GM06990 (cell line): Measurements from ENCODE around the gene SNAI3.

Experiments
- DNase-seq: peaks from one replicate; pipeline ENCODE4 v3.0.0-alpha.2; 2011; ENCODE audit not compliant: insufficient read length; ENCODE audit errors: extremely low read depth
- H3K27me3 ChIP-seq: replicated peaks from 2 replicates; pipeline ENCODE4 v1.6.0; 2011; ENCODE audit warnings: low read length; ENCODE audit not compliant: control insufficient read depth, insufficient read depth
- H3K36me3 ChIP-seq: 2 replicates; pipeline ENCODE4 v1.5.1; 2011; ENCODE audit warnings: low read length; ENCODE audit not compliant: control insufficient read depth, insufficient read depth
- H3K4me3 ChIP-seq: replicated peaks from 2 replicates; pipeline ENCODE4 v1.5.1; 2011; ENCODE audit warnings: low read depth, mild to moderate bottlenecking, control low read depth, low read length
- CTCF ChIP-seq: IDR thresholded peaks from 2 replicates; pipeline ENCODE4 v1.5.1; 2011; ENCODE audit warnings: low read length, control low read depth, mild to moderate bottlenecking, inconsistent platforms; ENCODE audit not compliant: insufficient read depth, poor library complexity, severe bottlenecking

The SNAI3 gene

DNA sequence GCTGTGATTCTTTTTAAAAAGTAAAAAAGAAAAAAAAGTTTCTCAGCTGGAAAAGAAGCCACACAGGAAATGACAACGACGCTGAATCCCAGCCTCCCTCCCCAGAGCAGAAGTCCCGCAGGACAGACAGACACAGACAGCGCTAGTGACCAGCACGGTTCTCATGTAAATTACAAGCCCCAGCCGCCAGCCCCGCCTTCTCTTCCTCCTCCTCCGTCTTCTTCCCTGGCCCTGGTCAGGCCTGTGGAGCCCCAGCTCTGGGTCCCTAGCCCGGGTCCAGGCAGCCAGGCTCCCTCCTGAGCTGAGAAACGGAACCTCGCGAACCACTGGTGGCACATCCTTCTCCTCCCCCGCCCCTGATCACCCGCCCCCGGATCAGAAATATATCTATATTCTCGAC, 54.9 kb downstream of the SNAI3 start:
- Histone ChIP-seq H3K4me3 (no peak overlapping the region), H3K36me3 (peaks cover 23% of the 10 kb centered on the region), H3K27me3 (no peaks in the 10 kb centered on the region)
- TF ChIP-seq CTCF = no peak
- DNase-seq = no peak

GRCh38 chr16:88630941-88631340, 55.4 kb downstream of the SNAI3 start:
- peaks cover 23% of the 10 kb centered on the region for H3K36me3 ChIP-seq

DNA sequence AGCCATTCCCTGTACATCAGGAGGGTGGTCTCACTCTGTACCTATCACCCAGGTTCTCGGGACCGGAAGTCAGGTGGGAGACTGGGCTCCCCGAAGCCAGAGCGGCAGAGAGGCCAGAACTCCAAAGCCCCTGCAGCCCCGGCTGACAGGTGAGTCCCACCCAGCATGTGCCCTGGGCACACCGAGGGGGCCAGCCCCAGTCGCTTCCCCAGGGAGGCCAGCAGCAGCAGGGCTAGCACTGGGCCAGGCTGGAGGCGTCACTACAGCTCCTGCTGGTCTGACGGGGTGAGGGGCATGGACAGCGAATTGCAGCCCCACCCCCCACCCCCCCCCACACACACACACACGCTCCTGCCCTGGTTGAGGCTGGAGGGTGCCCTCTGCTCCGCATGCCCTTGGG, 55.9 kb downstream of the SNAI3 start:
- no peak for TF ChIP-seq CTCF
- no peaks in the 10 kb centered on the region for H3K27me3 ChIP-seq
- H3K4me3 ChIP-seq = no peak overlapping the region
- peaks cover 23% of the 10 kb centered on the region for H3K36me3 ChIP-seq
- DNase-seq = no peak

More at GRCh38 chr16:88630941-88631340, 55.4 kb downstream of the SNAI3 start:
- no peak for DNase-seq
- no peak for TF ChIP-seq CTCF
- Histone ChIP-seq H3K27me3 (no peaks in the 10 kb centered on the region), H3K4me3 (no peak overlapping the region)

GRCh38 chr16:88629835-88630234, 56.5 kb downstream of the SNAI3 start:
- peaks cover 27% of the 10 kb centered on the region for H3K36me3 ChIP-seq
- no peak for DNase-seq
- no peak for TF ChIP-seq CTCF
- no peak overlapping the region for H3K4me3 ChIP-seq
- no peaks in the 10 kb centered on the region for H3K27me3 ChIP-seq

GRCh38 chr16:88628512-88628974, 57.8 kb downstream of the SNAI3 start:
- peaks cover 35% of the 10 kb centered on the region for H3K36me3 ChIP-seq
- DNase-seq = no peak
- no peak overlapping the region for H3K4me3 ChIP-seq
- no peaks in the 10 kb centered on the region for H3K27me3 ChIP-seq
- peak; percentile 39 for TF ChIP-seq CTCF
